Osteoblast (primary cell): ENCODE measurements around the gene HEXD. TPM values are rescaled to one million over a fixed set of nuclear protein-coding genes. Genes with fewer than 3 reads are reported as not detected.

Source experiments
- DNase-seq: peaks from one replicate; pipeline ENCODE4 v3.0.0; 2011; ENCODE audit warnings: low spot score, mixed read lengths; ENCODE audit not compliant: insufficient read length; ENCODE audit errors: missing footprints
- H2AFZ ChIP-seq: 2 replicates; pipeline ENCODE4 v1.6.0; 2011; ENCODE audit warnings: mild to moderate bottlenecking, low read length
- H3K27ac ChIP-seq: 2 replicates; pipeline ENCODE4 v1.5.1; 2011; ENCODE audit warnings: mild to moderate bottlenecking, low read depth, low read length, moderate library complexity
- H3K27me3 ChIP-seq: 2 replicates; pipeline ENCODE4 v1.6.0; 2012; ENCODE audit warnings: mild to moderate bottlenecking, control low read depth, inconsistent platforms, low read length, moderate library complexity; ENCODE audit not compliant: insufficient read depth
- H3K36me3 ChIP-seq: 2 replicates; pipeline ENCODE4 v1.5.1; 2011; ENCODE audit warnings: mild to moderate bottlenecking, low read length, control low read depth, moderate library complexity; ENCODE audit not compliant: insufficient read depth
- H3K4me1 ChIP-seq: 2 replicates; pipeline ENCODE4 v1.5.1; 2011; ENCODE audit warnings: mild to moderate bottlenecking, low read length, control low read depth, moderate library complexity; ENCODE audit not compliant: insufficient read depth
- H3K4me2 ChIP-seq: 2 replicates; pipeline ENCODE4 v1.6.0; 2011; ENCODE audit warnings: mild to moderate bottlenecking, low read length; ENCODE audit not compliant: insufficient read depth
- H3K4me3 ChIP-seq: fragments of 200-600 bp; sonication (generic); 3 replicates; pipeline ENCODE4 v1.5.1; 2012; ENCODE audit warnings: mild to moderate bottlenecking, low read length, inconsistent platforms; ENCODE audit not compliant: insufficient read depth
- H3K79me2 ChIP-seq: 2 replicates; pipeline ENCODE4 v1.6.0; 2012; ENCODE audit warnings: mild to moderate bottlenecking, low read length, control low read depth, inconsistent platforms; ENCODE audit not compliant: insufficient read depth
- H3K9me3 ChIP-seq: 2 replicates; pipeline ENCODE4 v1.5.1; 2011; ENCODE audit warnings: low read depth, low read length, control low read depth
- H4K20me1 ChIP-seq: 2 replicates; pipeline ENCODE4 v1.6.0; 2012; ENCODE audit warnings: mild to moderate bottlenecking, low read length, control low read depth; ENCODE audit not compliant: insufficient read depth
- CTCF ChIP-seq: IDR thresholded peaks from 2 replicates; pipeline ENCODE4 v1.5.1; 2011; ENCODE audit warnings: mild to moderate bottlenecking, low read depth, low read length, moderate library complexity; ENCODE audit errors: extremely low read depth
- total RNA-seq: library from RNA; depleted of rRNA; stranded (reverse); fragments of >200 nt; gene quantifications from 2 replicates; pipeline ENCODE4 v1.2.3, GENCODE V29; 2012

Gene HEXD
- total RNA-seq, 1 donor: 20.3 TPM

- Histone ChIP-seq H3K9me3 (no peaks in the 10 kb centered on the region), H4K20me1 (peaks cover 2% of the 10 kb centered on the region), H3K4me1 (no peaks in the 10 kb centered on the region), H3K4me3 (no peak overlapping the region), H3K27ac (no peak overlapping the region), H3K27me3 (no peaks in the 10 kb centered on the region), H2AFZ (no peak overlapping the region), H3K4me2 (no peak overlapping the region), H3K36me3 (peaks cover 18% of the 10 kb centered on the region), H3K79me2 (no peaks in the 10 kb centered on the region)
- no peak for DNase-seq
- TF ChIP-seq CTCF: no peak
Measured at GRCh38 chr17:82475458-82475857, 57.3 kb downstream of the HEXD start.

DNA sequence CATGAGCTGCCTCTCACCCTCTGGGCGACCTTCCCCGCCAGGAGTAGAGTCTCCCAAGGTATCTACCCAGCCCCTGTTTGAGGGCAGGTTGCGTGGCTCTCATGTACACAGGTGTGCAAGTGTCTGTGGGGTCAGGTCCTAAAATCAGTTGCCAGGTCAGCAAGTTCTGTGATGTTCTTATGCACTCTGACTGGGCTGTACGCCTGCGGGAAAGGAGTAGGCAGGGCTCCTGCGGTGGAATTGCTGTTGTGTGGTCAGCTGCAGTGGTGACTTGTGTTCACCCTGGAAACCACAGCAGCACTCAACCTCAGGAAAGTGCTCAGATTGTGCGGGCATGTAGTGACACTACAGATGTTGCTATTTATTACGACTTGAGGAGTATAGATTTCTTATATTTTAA, 59.8 kb downstream of the HEXD start:
- H3K27me3 ChIP-seq: no peaks in the 10 kb centered on the region
- peaks cover 2% of the 10 kb centered on the region for H4K20me1 ChIP-seq
- H3K4me1 ChIP-seq: no peaks in the 10 kb centered on the region
- H3K36me3 ChIP-seq: peaks cover 16% of the 10 kb centered on the region
- H3K4me3 ChIP-seq: no peak overlapping the region
- no peak overlapping the region for H2AFZ ChIP-seq
- H3K27ac ChIP-seq: no peak overlapping the region
- H3K9me3 ChIP-seq: no peaks in the 10 kb centered on the region
- peak; percentile 29 for DNase-seq
- H3K4me2 ChIP-seq: no peak overlapping the region
- H3K79me2 ChIP-seq: no peaks in the 10 kb centered on the region
- TF ChIP-seq CTCF: no peak

DNA sequence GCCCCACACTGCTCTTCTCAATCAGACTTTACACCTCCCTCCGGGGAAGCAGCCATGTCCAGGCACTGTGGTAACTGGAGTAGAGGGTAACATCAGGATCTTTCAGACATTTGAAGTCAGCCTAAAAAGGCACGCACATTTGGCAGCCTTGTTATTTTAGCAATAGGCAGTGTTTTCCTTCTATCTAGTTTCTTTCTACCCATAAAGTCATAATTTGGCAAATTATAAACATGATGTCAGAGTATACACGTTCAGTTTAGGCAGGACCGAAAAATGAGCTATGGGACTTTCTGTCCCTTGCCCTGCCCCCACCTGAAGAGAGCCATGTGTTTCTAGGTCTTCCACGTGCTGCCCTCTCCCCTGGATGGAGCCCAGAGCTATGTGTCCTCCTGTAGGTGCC, 61.5 kb downstream of the HEXD start:
- Histone ChIP-seq H3K4me3 (no peak overlapping the region), H2AFZ (no peak overlapping the region), H3K4me1 (no peaks in the 10 kb centered on the region), H3K36me3 (peaks cover 18% of the 10 kb centered on the region), H4K20me1 (peaks cover 2% of the 10 kb centered on the region), H3K79me2 (no peaks in the 10 kb centered on the region), H3K27ac (no peak overlapping the region), H3K27me3 (no peaks in the 10 kb centered on the region), H3K4me2 (no peak overlapping the region), H3K9me3 (no peaks in the 10 kb centered on the region)
- TF ChIP-seq CTCF: no peak
- peak; percentile 39 for DNase-seq

DNA sequence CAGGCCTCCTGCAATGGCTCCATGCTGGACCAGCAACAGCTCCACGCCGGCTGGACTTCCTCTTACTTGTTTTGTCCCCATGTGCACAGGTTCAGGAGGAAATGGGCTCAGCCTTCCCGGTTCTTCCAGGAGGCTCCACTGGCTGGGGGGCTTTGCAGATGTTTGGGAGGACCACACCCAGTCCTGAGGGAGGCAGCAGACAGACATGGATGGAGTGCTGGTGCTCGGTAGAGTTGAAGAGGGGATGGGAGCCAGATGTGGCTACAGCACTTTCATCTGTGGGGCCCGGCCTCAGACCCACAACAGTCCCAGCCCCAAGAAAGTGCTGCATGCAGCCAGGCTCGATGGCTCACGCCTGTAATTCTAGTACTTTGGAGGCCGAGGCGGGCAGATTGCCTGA, 62.2 kb downstream of the HEXD start:
- no peak overlapping the region for H2AFZ ChIP-seq
- H3K4me3 ChIP-seq: no peak overlapping the region
- no peak for TF ChIP-seq CTCF
- H3K4me2 ChIP-seq: no peak overlapping the region
- DNase-seq: peak; percentile 43
- peaks cover 2% of the 10 kb centered on the region for H4K20me1 ChIP-seq
- no peaks in the 10 kb centered on the region for H3K27me3 ChIP-seq
- no peaks in the 10 kb centered on the region for H3K79me2 ChIP-seq
- peaks cover 19% of the 10 kb centered on the region for H3K36me3 ChIP-seq
- H3K4me1 ChIP-seq: no peaks in the 10 kb centered on the region
- H3K27ac ChIP-seq: no peak overlapping the region
- H3K9me3 ChIP-seq: no peaks in the 10 kb centered on the region
